Effector CD4-positive, alpha-beta T cell (primary cell): ENCODE data around the gene LTBP4.
"Not testable (repeated sequence)": the region's sequence is repeated elsewhere in the genome, so short reads cannot be mapped to it uniquely, and the experiment has no call there.

Experiments used
- DNase-seq: peaks from one replicate; pipeline ENCODE4 v3.0.0-alpha.2; 2020
- total RNA-seq: gene quantifications from one replicate; lab custom pipeline; 2026; lab: John Stamatoyannopoulos, UW

LTBP4 gene
- 53.8 reads per million, percentile 70 among the genes with 10 or more reads in this experiment for total RNA-seq

DNA sequence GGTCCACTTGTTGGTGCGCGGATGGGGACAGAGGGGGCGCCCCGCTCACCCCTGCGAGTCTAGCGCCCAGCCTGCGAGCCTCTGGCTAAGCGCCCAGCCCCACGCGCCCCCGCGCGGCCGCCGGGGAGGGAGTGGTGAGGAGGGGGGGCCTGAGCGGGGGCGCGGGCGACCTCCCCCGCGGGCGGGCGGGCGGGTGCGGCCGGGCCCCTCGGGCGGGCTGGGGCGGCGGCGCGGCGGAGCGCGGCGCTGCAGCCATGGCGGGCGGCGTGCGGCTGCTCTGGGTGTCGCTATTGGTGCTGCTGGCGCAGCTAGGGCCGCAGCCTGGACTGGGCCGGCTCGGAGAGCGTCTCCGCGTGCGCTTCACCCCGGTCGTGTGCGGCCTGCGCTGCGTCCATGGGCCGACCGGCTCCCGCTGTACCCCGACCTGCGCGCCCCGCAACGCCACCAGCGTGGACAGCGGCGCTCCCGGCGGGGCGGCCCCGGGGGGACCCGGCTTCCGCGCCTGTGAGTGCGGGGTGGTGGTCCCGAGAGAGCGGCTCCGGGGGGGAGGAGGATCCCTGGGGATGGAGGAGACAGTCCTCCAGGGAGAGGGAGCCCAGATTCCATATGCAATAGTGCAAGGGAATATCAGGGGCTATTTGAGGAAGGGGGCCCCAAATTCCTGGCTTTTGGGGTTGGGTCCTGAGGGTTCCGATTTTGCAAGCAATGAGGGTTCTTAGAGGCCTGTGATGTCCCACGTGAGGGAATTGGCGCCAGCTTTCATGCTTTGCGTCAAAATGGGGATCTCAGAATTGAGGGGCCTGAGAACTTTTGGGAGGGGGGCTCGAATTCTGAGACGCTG lies at the start of gene LTBP4:
LTBP4 (plus strand) TSS at position 236 of the 841 bp plus-strand sequence; CDS start at position 255, 19 bp downstream.
- DNase-seq = no peak

DNA sequence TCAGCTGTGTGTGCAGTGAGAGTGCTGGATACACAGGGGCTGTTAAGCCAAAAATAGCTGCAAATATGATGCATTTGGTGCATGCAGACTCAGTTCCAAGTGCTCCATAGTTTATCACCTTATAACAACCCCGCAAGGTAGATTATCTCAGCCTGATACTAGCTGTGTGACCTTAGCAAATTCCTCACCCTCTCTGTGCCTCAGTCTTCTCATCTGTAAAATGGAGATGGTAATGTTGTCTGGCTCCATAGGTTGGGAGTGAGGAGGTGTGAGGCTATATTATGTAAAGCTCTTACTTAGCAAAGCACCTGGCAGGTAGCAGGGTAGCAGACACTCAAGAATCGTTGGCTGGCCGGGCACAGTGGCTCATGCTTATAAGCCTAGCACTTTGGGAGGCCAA lies 48.3 kb upstream of the LTBP4 start:
- DNase-seq = no peak

DNA sequence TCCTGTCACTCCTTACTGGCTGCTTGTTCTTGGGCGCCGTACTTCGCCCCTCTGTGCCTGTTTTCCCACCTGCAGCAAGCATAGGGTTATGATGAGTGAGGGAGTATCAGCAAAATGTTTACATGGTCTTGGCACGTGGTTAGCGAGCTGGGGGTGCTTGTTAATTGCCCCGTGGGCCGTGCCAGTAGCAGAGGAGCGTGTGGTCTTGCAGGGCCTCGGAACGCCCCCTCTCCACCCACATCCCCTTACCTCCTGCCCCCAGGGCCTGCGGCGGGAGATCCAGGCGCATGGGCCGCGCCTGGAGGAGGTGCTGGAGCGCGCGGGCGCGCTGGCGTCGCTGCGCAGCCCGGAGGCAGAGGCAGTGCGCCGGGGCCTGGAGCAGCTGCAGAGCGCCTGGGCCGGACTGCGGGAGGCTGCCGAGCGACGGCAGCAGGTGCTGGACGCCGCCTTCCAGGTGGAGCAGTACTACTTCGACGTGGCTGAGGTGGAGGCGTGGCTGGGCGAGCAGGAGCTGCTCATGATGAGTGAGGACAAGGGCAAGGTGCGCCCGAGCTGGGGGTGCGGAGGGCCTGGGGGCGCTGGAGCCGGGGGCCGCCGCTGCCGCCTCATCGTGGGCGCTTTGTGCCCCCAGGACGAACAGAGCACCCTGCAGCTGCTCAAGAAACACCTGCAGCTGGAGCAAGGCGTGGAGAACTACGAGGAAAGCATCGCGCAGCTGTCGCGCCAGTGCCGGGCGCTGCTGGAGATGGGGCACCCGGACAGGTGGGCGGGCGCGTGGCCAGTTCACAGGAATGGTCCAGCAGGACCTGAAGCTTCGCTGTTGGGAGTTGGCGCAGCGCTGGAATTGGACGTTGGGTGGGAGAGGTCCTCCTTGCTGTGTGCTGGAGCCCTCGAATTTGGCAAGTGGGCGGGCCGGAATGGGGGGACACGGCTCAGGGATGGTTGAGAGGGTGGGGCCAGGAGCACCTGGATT lies 47.0 kb upstream of the LTBP4 start:
- DNase-seq = no peak

GRCh38 chr19:40555978-40556689 lies 45.0 kb upstream of the LTBP4 start:
- DNase-seq = no peak

DNA sequence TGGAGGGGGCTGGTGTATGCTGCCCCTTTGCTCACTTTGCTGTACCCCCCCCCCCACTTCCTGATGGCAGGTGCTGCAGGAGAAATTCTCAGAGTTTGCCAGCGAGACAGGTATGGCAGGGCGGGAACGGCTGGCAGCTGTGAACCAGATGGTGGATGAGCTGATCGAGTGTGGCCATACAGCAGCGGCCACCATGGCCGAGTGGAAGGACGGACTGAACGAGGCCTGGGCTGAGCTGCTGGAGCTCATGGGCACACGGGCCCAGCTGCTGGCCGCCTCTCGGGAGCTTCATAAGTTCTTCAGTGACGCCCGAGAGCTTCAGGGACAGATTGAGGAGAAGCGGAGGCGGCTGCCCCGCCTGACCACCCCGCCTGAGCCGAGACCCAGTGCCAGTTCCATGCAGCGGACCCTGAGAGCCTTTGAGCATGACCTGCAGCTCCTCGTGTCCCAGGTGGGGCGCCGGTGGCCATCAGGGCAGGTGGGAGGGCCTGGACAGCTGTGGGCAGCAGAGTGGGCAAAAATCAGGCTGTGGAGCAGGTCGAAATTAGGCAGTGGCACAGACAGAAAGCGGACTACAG lies 44.1 kb upstream of the LTBP4 start:
- DNase-seq = no peak

- DNase-seq = no peak
Measured at GRCh38 chr19:40559394-40559793, 41.8 kb upstream of the LTBP4 start.

GRCh38 chr19:40560092-40560507 lies 41.1 kb upstream of the LTBP4 start:
- DNase-seq = no peak

DNA sequence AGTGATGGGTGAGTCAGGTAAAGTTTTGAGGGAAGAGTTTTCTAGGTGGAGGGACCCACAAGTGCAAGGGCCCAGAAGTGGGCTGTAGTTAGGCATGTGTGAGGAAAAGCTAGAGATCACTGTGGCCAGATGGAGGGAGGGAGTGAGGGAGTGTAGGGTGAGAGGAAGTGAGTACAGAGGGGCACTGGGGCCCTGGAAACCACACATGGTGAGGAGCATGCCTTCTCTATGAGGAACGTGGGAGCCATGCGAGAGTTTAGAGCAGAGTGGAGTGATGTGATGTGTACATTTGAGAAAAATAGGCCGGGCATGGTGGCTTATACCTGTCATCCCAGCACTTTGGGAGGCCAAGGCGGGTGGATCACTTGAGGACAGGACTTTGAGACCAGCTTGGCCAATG lies 39.2 kb upstream of the LTBP4 start:
- no peak for DNase-seq

GRCh38 chr19:40564535-40564934 lies 36.6 kb upstream of the LTBP4 start:
- not testable (repeated sequence) for DNase-seq

GRCh38 chr19:40565355-40565754 lies 35.8 kb upstream of the LTBP4 start:
- DNase-seq = no peak

DNA sequence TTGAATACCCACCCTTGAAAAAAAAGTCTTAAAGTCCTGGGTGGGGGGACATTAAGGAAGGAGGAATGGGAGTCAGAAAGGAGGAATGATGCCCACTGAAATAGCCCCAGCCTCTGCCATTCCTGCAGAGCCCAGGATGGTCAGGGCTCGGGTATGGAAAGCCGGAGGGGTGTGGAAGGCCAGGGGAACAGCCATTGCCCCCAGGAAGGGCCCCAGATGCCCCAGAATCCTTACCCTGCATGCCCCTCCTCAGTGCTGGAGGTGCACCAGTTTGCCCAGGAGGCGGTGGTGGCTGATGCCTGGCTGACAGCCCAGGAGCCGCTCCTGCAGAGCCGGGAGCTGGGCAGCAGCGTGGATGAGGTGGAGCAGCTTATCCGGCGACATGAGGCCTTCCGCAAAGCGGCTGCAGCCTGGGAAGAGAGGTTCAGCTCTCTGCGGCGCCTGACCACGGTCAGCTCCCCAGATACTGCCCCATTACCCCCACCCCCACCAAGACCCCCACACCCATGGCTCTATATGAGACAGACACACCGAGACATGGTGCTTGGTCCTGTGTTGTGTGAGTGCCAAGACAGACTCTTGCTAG lies 35.2 kb upstream of the LTBP4 start:
- DNase-seq = no peak

DNA sequence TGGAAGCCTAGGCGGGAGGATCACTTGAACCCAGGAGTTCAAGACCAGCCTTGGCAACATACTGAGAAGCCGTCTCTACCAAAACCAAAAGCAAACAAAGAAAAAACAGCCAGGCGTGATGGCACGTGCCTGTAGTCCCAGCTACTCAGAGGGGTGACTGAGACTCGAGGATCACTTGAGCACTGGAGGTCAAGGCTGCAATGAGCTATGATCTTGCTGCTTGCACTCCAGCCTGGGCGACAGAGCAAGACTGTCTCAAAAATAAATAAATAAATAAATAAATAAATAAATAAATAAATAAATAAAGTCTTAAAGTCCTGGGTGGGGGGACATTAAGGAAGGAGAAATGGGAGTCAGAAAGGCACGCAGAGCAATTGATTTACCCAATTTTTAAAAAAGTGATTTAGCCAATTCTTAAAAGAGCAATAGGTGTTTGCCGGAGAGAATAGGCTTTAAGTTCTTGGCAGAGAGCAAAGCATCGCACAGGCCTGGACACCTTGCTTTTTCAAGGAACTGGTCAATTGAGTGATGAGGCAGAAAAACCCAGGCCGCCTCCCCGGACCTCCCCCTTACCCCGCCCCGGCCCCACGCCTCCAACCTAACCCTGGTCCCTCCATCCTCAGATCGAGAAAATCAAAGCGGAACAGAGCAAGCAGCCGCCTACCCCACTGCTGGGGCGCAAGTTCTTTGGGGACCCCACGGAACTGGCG lies 34.0 kb upstream of the LTBP4 start:
- DNase-seq = no peak

GRCh38 chr19:40567750-40568494 lies 33.2 kb upstream of the LTBP4 start:
- DNase-seq = no peak

DNA sequence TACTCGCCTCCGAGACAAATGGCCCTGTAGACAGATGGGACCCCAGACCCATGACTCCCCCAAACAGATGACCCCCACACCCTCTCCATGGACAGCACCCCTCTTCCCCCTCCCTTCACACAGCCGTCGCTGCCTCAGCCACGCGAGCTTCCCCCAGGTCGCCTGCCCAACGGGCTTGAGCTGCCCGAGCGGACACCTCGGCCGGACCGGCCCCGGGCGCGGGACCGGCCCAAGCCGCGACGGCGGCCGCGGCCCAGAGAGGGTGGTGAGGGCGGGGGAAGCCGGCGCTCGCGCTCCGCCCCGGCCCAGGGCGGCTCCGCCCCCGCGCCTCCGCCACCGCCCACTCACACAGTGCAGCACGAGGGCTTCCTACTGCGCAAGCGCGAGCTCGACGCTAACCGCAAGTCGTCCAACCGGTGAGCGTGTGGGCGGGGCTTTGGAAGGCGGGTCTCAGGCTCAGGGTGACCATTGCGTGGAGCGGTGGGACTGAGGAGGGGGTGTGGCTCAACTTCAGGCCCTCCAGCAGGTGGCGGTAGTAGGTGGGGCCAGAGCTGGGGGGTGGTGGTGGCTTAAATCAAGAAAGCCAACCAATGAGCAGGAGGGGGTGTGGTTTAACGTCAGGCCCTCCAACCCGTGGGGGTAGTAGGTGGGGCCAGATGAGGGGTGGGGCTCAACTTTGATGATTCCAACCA lies 30.7 kb upstream of the LTBP4 start:
- peak; percentile 90 for DNase-seq

GRCh38 chr19:40571005-40571318 lies 30.2 kb upstream of the LTBP4 start:
- DNase-seq = no peak

GRCh38 chr19:40571831-40572495 lies 29.2 kb upstream of the LTBP4 start:
- DNase-seq = no peak

GRCh38 chr19:40575326-40575725 lies 25.8 kb upstream of the LTBP4 start:
- DNase-seq = no peak

DNA sequence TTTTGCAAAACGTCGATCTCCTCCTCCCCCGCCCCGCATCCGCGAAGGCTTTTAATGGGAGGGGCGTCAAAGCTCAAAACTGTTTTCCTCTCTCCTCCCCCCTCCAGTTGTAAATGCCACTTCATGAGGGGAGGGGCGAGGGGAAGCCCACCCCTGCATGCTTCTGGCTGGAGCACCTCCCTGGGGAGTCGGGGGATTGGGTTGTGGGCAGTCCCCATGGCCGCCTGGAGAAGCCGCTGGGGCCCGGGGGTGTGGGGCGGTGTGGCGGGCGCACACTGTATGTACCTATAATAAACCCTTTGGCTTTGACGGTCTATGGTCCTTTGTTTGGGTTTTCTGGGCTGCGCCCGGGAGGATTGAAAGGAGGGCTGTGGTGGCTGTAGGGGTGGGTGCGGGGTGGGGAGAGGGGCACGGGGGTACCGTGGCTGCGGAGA lies 25.0 kb upstream of the LTBP4 start:
- DNase-seq = no peak
